Measurements from ENCODE around the gene ATIC. TPM values are rescaled to one million over a fixed set of nuclear protein-coding genes. Genes with fewer than 3 reads are reported as not detected.
"Not testable (repeated sequence)": the region's sequence is repeated elsewhere in the genome, so short reads cannot be mapped to it uniquely, and the experiment has no call there.

ATIC gene
- polyA plus RNA-seq (ENCODE audit: insufficient read length in 4 of 4), result 100 to 1,000 TPM; 114 to 149 (median 131) TPM

GRCh38 chr2:215311625-215312396 lies at the start of gene ATIC:
ATIC (plus strand) TSS chr2:215312059; CDS start chr2:215312143, 84 bp downstream.
- DNase-seq (ENCODE audit: low read depth in 4 of 4, low spot score in 3 of 4), result peak; percentile 74 to 87 (median 80)

DNA sequence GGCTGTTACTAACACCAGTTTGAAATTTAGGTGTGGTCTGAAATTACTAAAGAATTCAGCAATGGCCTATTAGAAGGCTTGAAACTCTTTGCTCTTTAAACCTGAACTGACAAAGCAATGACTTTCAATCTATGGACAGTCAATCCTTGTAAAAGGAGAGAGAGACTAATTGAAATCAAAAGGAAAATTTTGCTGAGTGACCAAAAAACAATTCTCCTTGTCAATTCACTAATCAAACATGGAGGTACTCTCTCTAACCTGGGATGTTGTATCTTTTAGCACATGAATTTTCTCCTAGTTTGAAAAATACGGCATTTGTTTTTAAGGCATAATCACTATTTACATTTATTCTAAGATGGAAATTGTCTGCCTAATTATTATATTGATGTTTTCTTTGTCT lies 49.6 kb upstream of the ATIC start:
- DNase-seq (ENCODE audit: low read depth in 4 of 4, low spot score in 3 of 4), result no peak

- no peak for DNase-seq (ENCODE audit: low read depth in 4 of 4, low spot score in 3 of 4)
Observed at GRCh38 chr2:215262741-215263362, 49.0 kb upstream of the ATIC start.

DNA sequence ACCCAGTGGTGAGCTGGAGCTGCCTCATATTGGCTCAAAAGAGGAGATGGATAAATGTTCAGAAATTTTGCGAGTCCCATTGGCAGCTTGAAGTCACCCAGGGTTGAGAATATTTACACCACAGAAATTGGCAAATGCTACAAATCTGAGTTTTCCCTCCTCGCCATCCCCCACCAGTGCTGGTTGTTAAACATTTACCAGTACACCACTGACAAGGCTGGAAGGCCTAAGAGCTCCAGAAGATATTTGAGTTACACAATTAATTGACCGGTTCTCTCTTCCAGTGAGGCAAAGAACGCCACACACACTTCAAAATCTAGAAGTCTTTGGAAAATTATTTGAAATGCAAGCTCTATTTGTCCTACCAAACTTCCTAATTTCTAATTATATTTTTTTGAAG lies 47.5 kb upstream of the ATIC start:
- no peak for DNase-seq (ENCODE audit: low read depth in 4 of 4, low spot score in 3 of 4)

DNA sequence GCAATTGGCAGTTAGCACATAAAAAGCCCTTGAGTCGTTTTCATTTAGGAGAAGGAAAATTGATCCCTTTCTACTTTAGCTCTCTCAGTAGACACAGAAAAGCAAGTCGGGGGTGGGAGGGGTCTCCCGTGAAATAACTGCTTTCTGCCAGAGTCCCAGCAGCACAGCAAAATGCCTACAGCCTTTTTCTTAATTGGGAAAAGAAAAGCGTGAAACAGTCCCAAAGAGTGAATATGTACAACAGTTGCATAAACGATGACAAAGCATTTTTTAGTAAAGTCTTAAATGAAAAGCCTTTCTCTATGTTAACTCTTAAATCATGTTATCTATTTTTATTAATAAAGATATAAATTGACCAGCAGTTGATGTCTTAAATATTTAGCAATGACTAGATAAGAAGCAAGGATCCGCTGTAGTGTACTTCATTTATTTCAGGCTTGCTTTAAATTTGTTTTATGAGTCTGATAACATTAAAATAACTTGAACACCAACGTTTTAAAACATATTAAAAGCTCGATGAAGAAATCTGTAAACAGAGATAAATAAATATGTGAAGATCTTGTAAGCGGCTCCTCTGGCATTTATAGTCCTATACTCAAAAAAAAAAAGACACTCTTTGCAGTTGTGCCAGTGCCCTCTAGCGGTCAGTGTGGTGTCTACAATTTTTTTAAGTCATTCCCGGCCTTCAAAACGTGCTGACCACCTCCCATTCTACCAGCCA lies 42.3 kb upstream of the ATIC start:
- DNase-seq (ENCODE audit: low read depth in 4 of 4, low spot score in 3 of 4), result peak; percentile 65 to 76 (median 69)

DNA sequence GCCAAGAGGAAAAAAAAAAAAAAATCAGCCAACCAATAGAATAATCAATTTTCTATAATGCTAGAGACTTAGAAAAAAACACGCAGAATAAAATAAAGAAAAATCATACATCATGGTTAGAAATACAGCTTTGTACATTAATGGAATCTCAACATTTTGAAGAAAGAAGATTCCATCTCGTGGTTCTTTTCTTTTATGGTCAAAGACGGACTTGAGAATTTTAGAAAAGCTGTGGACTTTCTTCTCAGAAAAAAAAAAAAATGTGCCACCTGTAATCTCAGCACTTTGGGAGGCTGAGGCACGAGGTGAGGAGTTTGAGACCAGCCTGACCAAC lies 41.8 kb upstream of the ATIC start:
- DNase-seq (ENCODE audit: low read depth in 4 of 4, low spot score in 3 of 4), result no peak

DNA sequence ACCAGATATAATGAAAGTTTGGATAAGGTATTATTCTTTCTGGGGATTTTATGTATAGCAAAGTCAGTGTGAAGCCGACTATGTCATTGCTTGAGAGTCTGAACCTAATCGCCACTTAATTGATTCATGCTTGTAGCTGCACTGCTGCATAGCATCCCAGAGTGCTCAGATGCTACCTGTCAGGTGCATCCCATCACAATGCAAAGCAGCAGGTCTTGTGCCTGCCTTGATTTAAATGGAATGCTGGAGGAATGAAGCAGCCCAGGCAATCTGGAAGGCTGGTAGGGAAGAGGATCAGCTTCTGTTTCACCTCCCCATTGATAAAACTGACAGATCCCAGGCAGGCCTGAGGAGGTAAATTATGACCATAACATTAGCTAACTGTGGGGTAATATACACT lies 40.4 kb upstream of the ATIC start:
- no peak for DNase-seq (ENCODE audit: low read depth in 4 of 4, low spot score in 3 of 4)

GRCh38 chr2:215272918-215273317 lies 38.9 kb upstream of the ATIC start:
- no peak for DNase-seq (ENCODE audit: low read depth in 4 of 4, low spot score in 3 of 4)

DNA sequence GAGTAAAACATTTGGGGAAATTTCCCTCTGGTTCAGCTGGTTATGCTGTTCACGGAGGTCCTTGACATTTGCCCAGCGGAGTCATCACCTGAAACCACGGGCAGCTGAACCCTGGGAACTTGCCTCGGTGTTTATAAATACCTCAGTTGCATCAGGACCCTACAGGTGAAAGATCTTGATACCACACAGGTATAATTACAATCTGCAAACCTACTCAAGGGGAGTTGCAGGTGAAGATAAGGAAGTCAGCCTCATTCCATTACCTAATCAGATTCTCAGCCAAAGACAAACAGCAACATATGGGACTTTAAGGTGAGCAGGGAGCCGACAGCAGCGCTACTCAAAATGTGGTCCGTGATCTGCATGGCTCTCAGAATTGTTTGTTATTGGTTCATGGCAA lies 37.0 kb upstream of the ATIC start:
- no peak for DNase-seq (ENCODE audit: low read depth in 4 of 4, low spot score in 3 of 4)

DNA sequence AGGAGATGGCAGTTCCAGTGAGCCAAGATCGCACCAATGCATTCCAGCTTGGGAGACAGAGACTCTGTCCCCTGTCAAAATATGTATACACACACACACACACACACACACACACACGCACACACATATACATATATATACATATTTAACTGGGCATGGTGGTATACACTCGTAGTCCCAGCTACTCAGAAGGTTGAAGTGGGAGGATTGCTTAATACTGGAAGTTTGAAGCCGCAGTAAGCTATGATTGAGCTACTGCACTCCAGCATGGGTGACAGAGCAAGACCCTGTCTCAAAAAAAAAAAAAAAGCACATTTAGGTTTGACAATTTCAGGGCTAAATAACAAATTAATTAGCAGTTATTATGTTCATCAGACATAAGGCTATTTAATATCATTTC lies 36.0 kb upstream of the ATIC start:
- no peak for DNase-seq (ENCODE audit: low read depth in 4 of 4, low spot score in 3 of 4)

- no peak for DNase-seq (ENCODE audit: low read depth in 4 of 4, low spot score in 3 of 4)
Observed at GRCh38 chr2:215277944-215278343, 33.9 kb upstream of the ATIC start.

DNA sequence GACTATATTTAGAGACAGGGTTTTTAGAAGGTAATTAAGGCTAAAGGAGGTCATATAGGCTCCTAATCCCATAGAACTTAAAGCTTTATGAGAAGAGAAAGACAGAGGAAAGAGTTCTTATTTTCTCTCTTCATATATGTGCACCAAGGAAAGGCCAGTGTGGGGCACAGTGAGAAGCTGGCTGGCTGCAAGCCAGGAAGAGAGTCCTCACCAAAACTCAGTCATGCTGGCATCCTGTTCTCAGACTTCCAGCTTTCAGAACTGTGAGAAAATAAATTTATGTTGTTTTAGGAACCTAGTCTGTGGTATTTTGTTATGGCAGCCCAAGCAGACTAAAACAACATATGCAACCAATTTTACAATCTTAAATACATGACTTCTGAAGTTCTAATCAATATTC lies 31.5 kb upstream of the ATIC start:
- DNase-seq (ENCODE audit: low read depth in 4 of 4, low spot score in 3 of 4), result no peak

DNA sequence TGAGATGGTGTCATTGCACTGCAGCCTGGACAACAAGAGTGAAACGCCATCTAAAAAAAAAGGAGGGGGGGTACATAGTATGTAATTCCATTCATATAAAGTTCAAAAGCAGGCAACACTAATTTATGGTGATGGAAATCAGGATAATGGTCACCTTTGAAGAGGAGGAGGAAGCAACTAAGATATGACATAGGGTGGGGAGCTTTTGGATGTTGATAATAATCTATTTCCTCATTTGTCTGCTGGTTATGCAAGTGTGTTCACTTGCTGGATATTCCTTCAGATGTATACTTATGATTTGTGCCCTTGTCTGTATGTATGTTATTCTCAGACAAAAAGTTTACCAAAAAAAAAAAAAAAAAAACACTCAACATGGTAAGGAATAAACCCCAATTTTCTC lies 28.6 kb upstream of the ATIC start:
- DNase-seq (ENCODE audit: low read depth in 4 of 4, low spot score in 3 of 4), result no peak

- no peak for DNase-seq (ENCODE audit: low read depth in 4 of 4, low spot score in 3 of 4)
Observed at GRCh38 chr2:215286309-215286708, 25.6 kb upstream of the ATIC start.

DNA sequence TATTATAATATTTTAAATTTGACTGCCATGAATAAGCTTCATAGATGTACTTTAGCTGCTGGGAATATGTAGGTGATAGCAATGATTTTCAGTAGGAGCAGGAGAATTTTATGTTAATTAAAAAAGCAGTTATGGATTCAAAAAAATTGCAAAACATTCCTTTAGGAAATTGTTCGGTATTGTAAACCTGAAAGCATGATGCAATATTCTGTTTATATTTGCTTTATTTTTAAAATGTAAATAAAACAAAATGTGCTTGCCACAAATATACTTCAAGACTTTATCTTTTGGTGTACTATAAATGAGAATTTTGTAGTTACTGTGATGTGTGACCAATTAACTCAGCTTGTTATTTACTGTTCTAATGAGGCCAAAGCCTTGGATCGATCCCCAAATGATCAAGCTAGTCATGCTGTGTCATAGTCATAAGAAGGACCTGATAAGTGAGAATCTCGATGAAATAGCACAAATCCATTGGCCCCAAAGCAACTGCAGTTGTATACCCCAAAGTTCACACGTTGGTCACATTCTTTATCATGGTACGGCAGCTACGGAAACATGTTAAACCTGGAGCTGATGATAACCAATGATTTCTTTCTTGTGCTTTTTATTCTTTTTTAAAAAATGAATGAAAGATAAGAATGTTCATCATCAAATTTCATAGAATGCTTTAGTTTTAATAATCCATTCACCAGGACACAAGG lies 23.6 kb upstream of the ATIC start:
- DNase-seq (ENCODE audit: low read depth in 4 of 4, low spot score in 3 of 4), result no peak

DNA sequence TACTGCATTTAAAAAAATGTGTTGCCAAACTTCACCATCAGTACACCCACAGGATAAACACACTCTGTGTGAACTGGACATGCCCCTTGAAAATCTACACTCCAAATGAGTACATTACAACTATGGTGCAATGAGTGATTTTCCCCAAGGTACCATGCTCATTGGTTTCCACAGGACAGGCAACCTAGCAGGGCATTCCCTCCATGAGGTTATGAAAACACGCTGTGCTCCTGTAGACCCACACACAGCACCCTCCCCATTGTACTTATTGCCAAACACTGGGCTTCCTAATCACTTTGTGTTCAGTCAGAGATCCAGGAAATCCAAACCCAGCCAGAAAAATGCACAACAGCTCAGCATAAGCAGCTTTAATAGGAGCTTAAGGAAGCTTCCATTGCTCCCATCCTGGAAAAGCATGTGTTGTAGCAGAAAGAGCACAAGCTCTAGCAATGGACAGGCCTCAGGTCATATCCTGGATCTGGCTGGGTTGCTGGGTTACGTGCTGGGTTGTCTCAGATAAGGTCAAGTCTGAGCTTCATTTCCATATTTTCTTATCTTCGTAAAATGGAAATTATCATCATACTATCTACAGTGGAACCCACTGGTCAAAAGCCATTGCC lies 20.8 kb upstream of the ATIC start:
- DNase-seq (ENCODE audit: low read depth in 4 of 4, low spot score in 3 of 4), result no peak

- no peak for DNase-seq (ENCODE audit: low read depth in 4 of 4, low spot score in 3 of 4)
Observed at GRCh38 chr2:215293879-215294278, 18.0 kb upstream of the ATIC start.

GRCh38 chr2:215299337-215299859 lies 12.5 kb upstream of the ATIC start:
- DNase-seq (ENCODE audit: low read depth in 4 of 4, low spot score in 3 of 4), result no peak

- no peak for DNase-seq (ENCODE audit: low read depth in 4 of 4, low spot score in 3 of 4)
Observed at GRCh38 chr2:215301994-215302393, 9.9 kb upstream of the ATIC start.

DNA sequence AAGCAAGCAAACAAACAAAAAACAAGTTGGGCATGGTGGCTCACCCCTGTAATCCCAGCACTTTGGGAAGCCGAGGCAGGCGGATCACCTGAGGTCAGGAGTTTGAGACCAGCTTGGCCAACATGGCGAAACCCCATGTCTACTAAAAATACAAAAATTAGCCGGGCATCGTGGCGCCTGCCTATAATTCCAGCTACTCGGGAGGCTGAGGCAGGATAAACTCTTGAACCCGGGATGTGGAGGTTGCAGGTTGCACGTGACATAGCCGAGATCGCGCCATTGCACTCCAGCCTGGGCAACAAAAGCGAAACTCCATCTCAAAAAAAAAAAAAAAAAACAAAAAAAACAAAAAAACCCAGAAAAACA lies 617 bp upstream of the ATIC start:
- not testable (repeated sequence) for DNase-seq (ENCODE audit: low read depth in 4 of 4, low spot score in 3 of 4)

DNA sequence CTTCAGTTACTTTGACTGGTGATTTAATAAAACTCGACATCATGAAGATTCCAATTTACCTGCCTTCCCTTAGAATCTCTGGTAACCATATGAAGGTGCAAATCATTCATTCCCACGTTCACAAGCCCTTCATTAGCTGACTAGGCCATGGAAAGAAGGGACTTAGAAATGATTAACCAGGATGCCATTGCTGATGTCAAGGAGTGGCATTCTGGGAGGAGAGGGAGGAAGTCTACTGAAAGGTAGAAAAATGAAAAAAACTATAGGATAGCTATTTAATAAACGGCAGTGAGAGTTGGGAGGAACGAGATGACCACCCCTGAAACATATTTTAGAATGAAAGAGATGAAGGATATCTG lies 1.4 kb downstream of the ATIC start:
- no peak for DNase-seq (ENCODE audit: low read depth in 4 of 4, low spot score in 3 of 4)
